Panc1 (cell line): ENCODE data around the gene PSMA5. TPM values are rescaled to one million over a fixed set of nuclear protein-coding genes. Genes with fewer than 3 reads are reported as not detected.

Source experiments
- ATAC-seq: fragments of 200-7000 bp; cut with Tn5 transposase; 2 replicates; pipeline ENCODE4 v1.9.1; 2020; ENCODE audit warnings: mild to moderate bottlenecking, moderate library complexity
- BruUV-seq: library from RNA; stranded (reverse); fragments of 400-500 nt; replicated peaks from 2 replicates; lab custom pipeline; 2021; lab: Mats Ljungman, UMichigan
- CTCF ChIA-PET: fragments of 300-600 bp; sonication (Branson Sonifier 250); formaldehyde crosslinking; loops from one replicate; lab custom pipeline; 2022; ENCODE audit warnings: antibody characterized with exemption; lab: Charles Lee
- POLR2A ChIA-PET: fragments of 300-600 bp; sonication (Branson Sonifier 250); formaldehyde crosslinking; loops from one replicate; lab custom pipeline; 2022; ENCODE audit warnings: antibody characterized with exemption; lab: Charles Lee
- DNase-seq: peaks from one replicate; pipeline ENCODE4 v3.0.0-alpha.2; 2010; ENCODE audit warnings: low read depth, low spot score
- H3K27ac ChIP-seq: 2 replicates; pipeline ENCODE4 v1.5.1; 2011; ENCODE audit warnings: mild to moderate bottlenecking, low read length, inconsistent platforms
- H3K27me3 ChIP-seq: fragments of 200-500 bp; sonication (Bioruptor generic); 2 replicates; pipeline ENCODE4 v1.6.0; 2014; ENCODE audit warnings: low read length, inconsistent platforms; ENCODE audit not compliant: control insufficient read depth, insufficient read depth
- H3K36me3 ChIP-seq: fragments of 200-500 bp; sonication (Bioruptor generic); 2 replicates; pipeline ENCODE4 v1.5.1; 2014; ENCODE audit warnings: inconsistent platforms, mild to moderate bottlenecking, low read length, moderate library complexity; ENCODE audit not compliant: control insufficient read depth, insufficient read depth
- H3K4me1 ChIP-seq: 2 replicates; pipeline ENCODE4 v1.5.1; 2011; ENCODE audit warnings: inconsistent platforms, mild to moderate bottlenecking, low read length, moderate library complexity; ENCODE audit not compliant: control insufficient read depth, insufficient read depth
- H3K4me3 ChIP-seq, 2 experiments: 2 replicates each; pipeline ENCODE4 v1.5.1; 2011 to 2012; ENCODE audit warnings: low read depth in 2 of 2, low read length in 2 of 2, mild to moderate bottlenecking in 2 of 2, inconsistent platforms in 1 of 2, moderate library complexity in 1 of 2
- H3K9me3 ChIP-seq: fragments of 200-500 bp; sonication (Bioruptor generic); 2 replicates; pipeline ENCODE4 v1.5.1; 2014; ENCODE audit warnings: low read depth, mild to moderate bottlenecking, inconsistent platforms, low read length, moderate library complexity; ENCODE audit not compliant: control insufficient read depth, insufficient read depth
- CTCF ChIP-seq: fragments of 450-650 bp; IDR thresholded peaks from 2 replicates; pipeline ENCODE4 v1.5.1; 2017; ENCODE audit warnings: mild to moderate bottlenecking
- POLR2AphosphoS5 ChIP-seq: IDR thresholded peaks from 2 replicates; pipeline ENCODE4 v1.6.1; 2012; ENCODE audit warnings: mild to moderate bottlenecking, low read depth, low read length, moderate library complexity
- SIN3A ChIP-seq: IDR thresholded peaks from 2 replicates; pipeline ENCODE4 v1.6.1; 2012; ENCODE audit warnings: low read depth, mild to moderate bottlenecking, low read length, moderate library complexity, borderline replicate concordance; ENCODE audit not compliant: insufficient read depth
- TCF7L2 ChIP-seq: IDR thresholded peaks from 2 replicates; pipeline ENCODE4 v1.6.1; 2011; ENCODE audit warnings: mild to moderate bottlenecking, low read depth, low read length, inconsistent platforms
- in situ Hi-C: cut with HindIII; loops from 2 replicates; pipeline ENCODE4 v1.10.0; 2016; ENCODE audit warnings: low sequenced_read_pairs, low pct_unique_long_range_greater_than_20kb
- intact Hi-C: fragments of 100-400 bp; cut with micrococcal nuclease; formaldehyde crosslinking; loops from one replicate; pipeline ENCODE4 v1.10.0; 2022; ENCODE audit not compliant: unreplicated experiment
- total RNA-seq: library from RNA; stranded (reverse); gene quantifications from one replicate; pipeline ENCODE4 v1.2.1, GENCODE V29; 2021; ENCODE audit not compliant: unreplicated experiment
- TF ChIP-seq, protein P1 (sequence below), 2 experiments: IDR thresholded peaks; 2 replicates each; pipeline ENCODE4 v1.6.1; 2011 to 2012; ENCODE audit warnings: low read depth in 2 of 2, control low read depth in 1 of 2, low read length in 1 of 2, mild to moderate bottlenecking in 1 of 2, moderate library complexity in 1 of 2; ENCODE audit not compliant: insufficient read depth in 1 of 2

PSMA5 gene
- total RNA-seq, 1 experiment from 2014 or later: 118 TPM

DNA sequence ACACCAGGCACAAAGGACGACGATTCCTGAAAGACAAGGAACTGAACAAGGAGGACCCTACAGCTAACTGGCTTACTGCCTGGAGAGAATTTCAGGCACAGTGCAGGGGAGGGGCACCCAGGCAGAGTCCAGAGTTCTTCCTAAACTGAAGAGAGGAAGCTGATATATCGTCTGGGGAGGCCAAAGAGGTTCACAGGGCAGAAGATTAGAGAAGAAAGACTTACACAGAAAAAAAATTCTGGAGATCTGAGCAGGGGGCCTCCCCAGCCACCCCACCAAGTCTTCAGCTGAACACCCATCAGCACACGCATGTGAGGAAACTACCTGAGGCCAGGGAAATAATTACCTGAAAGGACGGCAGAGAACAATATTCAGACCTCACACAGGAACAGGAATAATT, 53.1 kb downstream of the PSMA5 start:
- TF ChIP-seq POLR2AphosphoS5: no peak
- TF ChIP-seq TCF7L2: no peak
- TF ChIP-seq, protein P1, sequence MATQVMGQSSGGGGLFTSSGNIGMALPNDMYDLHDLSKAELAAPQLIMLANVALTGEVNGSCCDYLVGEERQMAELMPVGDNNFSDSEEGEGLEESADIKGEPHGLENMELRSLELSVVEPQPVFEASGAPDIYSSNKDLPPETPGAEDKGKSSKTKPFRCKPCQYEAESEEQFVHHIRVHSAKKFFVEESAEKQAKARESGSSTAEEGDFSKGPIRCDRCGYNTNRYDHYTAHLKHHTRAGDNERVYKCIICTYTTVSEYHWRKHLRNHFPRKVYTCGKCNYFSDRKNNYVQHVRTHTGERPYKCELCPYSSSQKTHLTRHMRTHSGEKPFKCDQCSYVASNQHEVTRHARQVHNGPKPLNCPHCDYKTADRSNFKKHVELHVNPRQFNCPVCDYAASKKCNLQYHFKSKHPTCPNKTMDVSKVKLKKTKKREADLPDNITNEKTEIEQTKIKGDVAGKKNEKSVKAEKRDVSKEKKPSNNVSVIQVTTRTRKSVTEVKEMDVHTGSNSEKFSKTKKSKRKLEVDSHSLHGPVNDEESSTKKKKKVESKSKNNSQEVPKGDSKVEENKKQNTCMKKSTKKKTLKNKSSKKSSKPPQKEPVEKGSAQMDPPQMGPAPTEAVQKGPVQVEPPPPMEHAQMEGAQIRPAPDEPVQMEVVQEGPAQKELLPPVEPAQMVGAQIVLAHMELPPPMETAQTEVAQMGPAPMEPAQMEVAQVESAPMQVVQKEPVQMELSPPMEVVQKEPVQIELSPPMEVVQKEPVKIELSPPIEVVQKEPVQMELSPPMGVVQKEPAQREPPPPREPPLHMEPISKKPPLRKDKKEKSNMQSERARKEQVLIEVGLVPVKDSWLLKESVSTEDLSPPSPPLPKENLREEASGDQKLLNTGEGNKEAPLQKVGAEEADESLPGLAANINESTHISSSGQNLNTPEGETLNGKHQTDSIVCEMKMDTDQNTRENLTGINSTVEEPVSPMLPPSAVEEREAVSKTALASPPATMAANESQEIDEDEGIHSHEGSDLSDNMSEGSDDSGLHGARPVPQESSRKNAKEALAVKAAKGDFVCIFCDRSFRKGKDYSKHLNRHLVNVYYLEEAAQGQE (IDR thresholded peaks at IDR 0.05; ENCODE audit: insufficient read depth in 1 of 2, low read depth in 2 of 2, low read length in 1 of 2): no peak
- no peak for TF ChIP-seq CTCF
- TF ChIP-seq SIN3A: no peak
- in situ Hi-C loops: no loop called here
- no TSS peak for BruUV-seq
- ATAC-seq (no peak), DNase-seq (no peak)
- Histone ChIP-seq H3K4me1 (no peaks in the 10 kb centered on the region), H3K27ac (no peak overlapping the region), H3K27me3 (no peaks in the 10 kb centered on the region), H3K9me3 (no peaks in the 10 kb centered on the region), H3K4me3 (no peak overlapping the region), H3K36me3 (no peaks in the 10 kb centered on the region)
- POLR2A ChIA-PET: no interaction called here
- CTCF ChIA-PET: no interaction called here
- intact Hi-C loops: no loop called here

GRCh38 chr1:109372281-109372680, 54.0 kb downstream of the PSMA5 start:
- Histone ChIP-seq H3K4me1 (no peaks in the 10 kb centered on the region), H3K36me3 (no peaks in the 10 kb centered on the region), H3K27ac (no peak overlapping the region), H3K4me3 (no peak overlapping the region), H3K9me3 (no peaks in the 10 kb centered on the region), H3K27me3 (no peaks in the 10 kb centered on the region)
- intact Hi-C loops (no loop called here), in situ Hi-C loops (no loop called here)
- ChIA-PET CTCF (no interaction called here), POLR2A (no interaction called here)
- ATAC-seq (no peak), DNase-seq (no peak)
- BruUV-seq: no TSS peak
- TF ChIP-seq TCF7L2 (no peak), CTCF (no peak), POLR2AphosphoS5 (no peak), SIN3A (no peak)
- TF ChIP-seq, protein P1 (IDR thresholded peaks at IDR 0.05; ENCODE audit: insufficient read depth in 1 of 2, low read depth in 2 of 2, low read length in 1 of 2): no peak
